ENCODE results near the gene PRDM12.

PRDM12 gene

GRCh38 chr9:130664251-130665028, at the start of gene PRDM12:
Gene PRDM12 (plus strand): TSS chr9:130664594. CDS start chr9:130664654, 60 bp downstream.
- no peak for DNase-seq (ENCODE audit: low read depth in 1 of 2, low spot score in 1 of 2)
- in situ Hi-C loops (cut with HindIII; ENCODE audit: low pct_unique_long_range_greater_than_20kb, low sequenced_read_pairs), result no loop called here
- TF ChIP-seq JUND (IDR thresholded peaks at IDR 0.05; ENCODE audit: low read depth), result no peak

- DNase-seq (ENCODE audit: low read depth in 1 of 2, low spot score in 1 of 2), result no peak
- in situ Hi-C loops (cut with HindIII; ENCODE audit: low pct_unique_long_range_greater_than_20kb, low sequenced_read_pairs), result no loop called here
- no peak for TF ChIP-seq JUND (IDR thresholded peaks at IDR 0.05; ENCODE audit: low read depth)
Measured at GRCh38 chr9:130616451-130616850, 47.9 kb upstream of the PRDM12 start.

GRCh38 chr9:130623466-130623865, 40.9 kb upstream of the PRDM12 start:
- DNase-seq (ENCODE audit: low read depth in 1 of 2, low spot score in 1 of 2), result no peak
- no peak for TF ChIP-seq JUND (IDR thresholded peaks at IDR 0.05; ENCODE audit: low read depth)
- in situ Hi-C loops (cut with HindIII; ENCODE audit: low pct_unique_long_range_greater_than_20kb, low sequenced_read_pairs), result no loop called here

GRCh38 chr9:130624154-130624553, 40.2 kb upstream of the PRDM12 start:
- no peak for TF ChIP-seq JUND (IDR thresholded peaks at IDR 0.05; ENCODE audit: low read depth)
- DNase-seq (ENCODE audit: low read depth in 1 of 2, low spot score in 1 of 2), result no peak
- in situ Hi-C loops (cut with HindIII; ENCODE audit: low pct_unique_long_range_greater_than_20kb, low sequenced_read_pairs), result no loop called here

GRCh38 chr9:130626249-130626996, 38.0 kb upstream of the PRDM12 start:
- DNase-seq (ENCODE audit: low read depth in 1 of 2, low spot score in 1 of 2), result no peak
- in situ Hi-C loops (cut with HindIII; ENCODE audit: low pct_unique_long_range_greater_than_20kb, low sequenced_read_pairs), result no loop called here
- TF ChIP-seq JUND (IDR thresholded peaks at IDR 0.05; ENCODE audit: low read depth), result no peak

GRCh38 chr9:130627051-130627450, 37.3 kb upstream of the PRDM12 start:
- no peak for DNase-seq (ENCODE audit: low read depth in 1 of 2, low spot score in 1 of 2)
- no peak for TF ChIP-seq JUND (IDR thresholded peaks at IDR 0.05; ENCODE audit: low read depth)
- in situ Hi-C loops (cut with HindIII; ENCODE audit: low pct_unique_long_range_greater_than_20kb, low sequenced_read_pairs), result no loop called here

GRCh38 chr9:130627896-130628792, 36.2 kb upstream of the PRDM12 start:
- no peak for DNase-seq (ENCODE audit: low read depth in 1 of 2, low spot score in 1 of 2)
- in situ Hi-C loops (cut with HindIII; ENCODE audit: low pct_unique_long_range_greater_than_20kb, low sequenced_read_pairs), result no loop called here
- TF ChIP-seq JUND (IDR thresholded peaks at IDR 0.05; ENCODE audit: low read depth), result no peak

- TF ChIP-seq JUND (IDR thresholded peaks at IDR 0.05; ENCODE audit: low read depth), result no peak
- no peak for DNase-seq (ENCODE audit: low read depth in 1 of 2, low spot score in 1 of 2)
- in situ Hi-C loops (cut with HindIII; ENCODE audit: low pct_unique_long_range_greater_than_20kb, low sequenced_read_pairs), result no loop called here
Measured at GRCh38 chr9:130629443-130630070, 34.8 kb upstream of the PRDM12 start.

GRCh38 chr9:130630071-130630450, 34.3 kb upstream of the PRDM12 start:
- in situ Hi-C loops (cut with HindIII; ENCODE audit: low pct_unique_long_range_greater_than_20kb, low sequenced_read_pairs), result no loop called here
- DNase-seq (ENCODE audit: low read depth in 1 of 2, low spot score in 1 of 2), result no peak
- TF ChIP-seq JUND (IDR thresholded peaks at IDR 0.05; ENCODE audit: low read depth), result no peak

- DNase-seq (ENCODE audit: low read depth in 1 of 2, low spot score in 1 of 2), result no peak
- no peak for TF ChIP-seq JUND (IDR thresholded peaks at IDR 0.05; ENCODE audit: low read depth)
- in situ Hi-C loops (cut with HindIII; ENCODE audit: low pct_unique_long_range_greater_than_20kb, low sequenced_read_pairs), result no loop called here
Measured at GRCh38 chr9:130630506-130631330, 33.7 kb upstream of the PRDM12 start.

GRCh38 chr9:130631331-130632080, 32.9 kb upstream of the PRDM12 start:
- in situ Hi-C loops (cut with HindIII; ENCODE audit: low pct_unique_long_range_greater_than_20kb, low sequenced_read_pairs), result no loop called here
- no peak for TF ChIP-seq JUND (IDR thresholded peaks at IDR 0.05; ENCODE audit: low read depth)
- no peak for DNase-seq (ENCODE audit: low read depth in 1 of 2, low spot score in 1 of 2)

All from T47D (cell line).